ENCODE results near the gene PCNX2. TPM values are rescaled to one million over a fixed set of nuclear protein-coding genes. Genes with fewer than 3 reads are reported as not detected.

The PCNX2 gene
- total and polyA plus RNA-seq, 2 of the 13 experiments (the other 11 are each of a cell fraction or from before 2014, with no cell fraction given), result 0.11 to 0.42 TPM

DNA sequence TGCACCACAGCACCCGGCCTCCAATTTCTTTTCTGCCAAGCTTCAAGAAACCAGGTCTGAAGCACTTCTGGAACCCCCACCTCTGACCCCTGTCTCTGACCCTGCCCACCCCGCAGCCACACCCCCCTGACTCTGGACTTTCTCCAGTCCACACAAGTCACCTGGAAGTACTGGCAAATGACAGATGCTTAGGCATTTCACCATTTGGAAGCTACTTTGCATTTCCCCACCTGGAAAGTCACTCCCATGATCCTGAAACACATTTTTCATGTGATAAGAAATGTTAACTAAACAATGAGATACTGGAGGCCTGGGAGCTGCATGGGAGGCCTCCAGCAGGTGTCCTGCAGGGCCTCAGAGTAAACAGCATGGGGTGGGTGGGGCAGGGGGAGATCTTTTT, 299.4 kb downstream of the PCNX2 start:
- ATAC-seq (no peak), FAIRE-seq (no peak), DNase-seq (ENCODE audit: low spot score) (no peak)
- Histone ChIP-seq H2AFZ (ENCODE audit: low read length) (no peak overlapping the region), H3K27me3 (ENCODE audit: control insufficient read depth in 1 of 2, insufficient read depth in 2 of 2, low read length in 2 of 2) (peaks cover 0 to 1% of the 10 kb centered on the region in 2 experiments; a peak in 1 of 5 replicates), H3K9me3 (ENCODE audit: low read length) (peaks cover 17% of the 10 kb centered on the region), H3K4me3 (replicated peaks in 1 of 3; ENCODE audit: insufficient read depth in 1 of 3, low read depth in 2 of 3, low read length in 3 of 3) (no peak overlapping the region), H3K4me2 (ENCODE audit: low read depth, low read length) (no peak overlapping the region), H3K36me3 (replicated peaks in 1 of 2; ENCODE audit: control insufficient read depth in 1 of 2, insufficient read depth in 2 of 2, low read length in 2 of 2) (no peaks in the 10 kb centered on the region), H3K79me2 (ENCODE audit: insufficient read depth, low read length) (no peaks in the 10 kb centered on the region), H3K9ac (ENCODE audit: insufficient read depth, low read depth, low read length) (no peak overlapping the region), H4K20me1 (ENCODE audit: insufficient read depth, low read length) (no peaks in the 10 kb centered on the region), H3K27ac (ENCODE audit: extremely low read length, insufficient read depth, low read length) (no peak overlapping the region), H3K4me1 (ENCODE audit: insufficient read depth, low read length) (no peaks in the 10 kb centered on the region)
- 22% methylated on average over 2 of the region's 2 CpGs for WGBS (ENCODE audit: low lambda C conversion rate)
- in situ Hi-C loops (cut with HindIII; ENCODE audit: extremely low pct_ligation_motif_present, low pct_unique_long_range_greater_than_20kb) (no loop called here), intact Hi-C loops (cut with micrococcal nuclease; ENCODE audit: unreplicated experiment) (no loop called here)
- CTCF ChIA-PET (ENCODE audit: low intra/inter-chr PET ratio, low total read pairs), result no interaction called here
- no TSS peak for BruUV-seq (replicated peaks)
- POLR2A ChIA-PET, result no interaction called here
- TF ChIP-seq ZNF546 (CRISPR knock-in tag; conservative IDR thresholded peaks at IDR 0.05), result no peak
- no peak for TF ChIP-seq SOX6 (IDR thresholded peaks at IDR 0.05)
- no peak for TF ChIP-seq SOX6 (CRISPR knock-in tag; IDR thresholded peaks at IDR 0.05)
- TF ChIP-seq, protein P1, sequence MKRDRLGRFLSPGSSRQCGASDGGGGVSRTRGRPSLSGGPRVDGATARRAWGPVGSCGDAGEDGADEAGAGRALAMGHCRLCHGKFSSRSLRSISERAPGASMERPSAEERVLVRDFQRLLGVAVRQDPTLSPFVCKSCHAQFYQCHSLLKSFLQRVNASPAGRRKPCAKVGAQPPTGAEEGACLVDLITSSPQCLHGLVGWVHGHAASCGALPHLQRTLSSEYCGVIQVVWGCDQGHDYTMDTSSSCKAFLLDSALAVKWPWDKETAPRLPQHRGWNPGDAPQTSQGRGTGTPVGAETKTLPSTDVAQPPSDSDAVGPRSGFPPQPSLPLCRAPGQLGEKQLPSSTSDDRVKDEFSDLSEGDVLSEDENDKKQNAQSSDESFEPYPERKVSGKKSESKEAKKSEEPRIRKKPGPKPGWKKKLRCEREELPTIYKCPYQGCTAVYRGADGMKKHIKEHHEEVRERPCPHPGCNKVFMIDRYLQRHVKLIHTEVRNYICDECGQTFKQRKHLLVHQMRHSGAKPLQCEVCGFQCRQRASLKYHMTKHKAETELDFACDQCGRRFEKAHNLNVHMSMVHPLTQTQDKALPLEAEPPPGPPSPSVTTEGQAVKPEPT (CRISPR knock-in tag; IDR thresholded peaks at IDR 0.05; ENCODE audit: low read depth), result no peak
- TF ChIP-seq, protein P2, sequence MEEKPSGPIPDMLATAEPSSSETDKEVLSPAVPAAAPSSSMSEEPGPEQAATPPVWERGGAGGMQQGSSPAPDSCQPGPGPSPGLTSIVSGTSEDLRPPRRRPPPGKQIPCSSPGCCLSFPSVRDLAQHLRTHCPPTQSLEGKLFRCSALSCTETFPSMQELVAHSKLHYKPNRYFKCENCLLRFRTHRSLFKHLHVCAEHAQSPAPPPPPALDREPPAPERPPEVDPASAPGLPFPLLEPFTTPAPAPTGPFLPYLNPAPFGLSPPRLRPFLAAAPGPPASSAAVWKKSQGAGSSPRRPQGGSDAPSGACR (CRISPR knock-in tag; IDR thresholded peaks at IDR 0.05), result no peak
- no peak for TF ChIP-seq JDP2 (CRISPR knock-in tag; IDR thresholded peaks at IDR 0.05; ENCODE audit: borderline replicate concordance)
- no peak for TF ChIP-seq HNRNPL (IDR thresholded peaks at IDR 0.05; ENCODE audit: low read depth, low read length)
- TF ChIP-seq, protein P3, sequence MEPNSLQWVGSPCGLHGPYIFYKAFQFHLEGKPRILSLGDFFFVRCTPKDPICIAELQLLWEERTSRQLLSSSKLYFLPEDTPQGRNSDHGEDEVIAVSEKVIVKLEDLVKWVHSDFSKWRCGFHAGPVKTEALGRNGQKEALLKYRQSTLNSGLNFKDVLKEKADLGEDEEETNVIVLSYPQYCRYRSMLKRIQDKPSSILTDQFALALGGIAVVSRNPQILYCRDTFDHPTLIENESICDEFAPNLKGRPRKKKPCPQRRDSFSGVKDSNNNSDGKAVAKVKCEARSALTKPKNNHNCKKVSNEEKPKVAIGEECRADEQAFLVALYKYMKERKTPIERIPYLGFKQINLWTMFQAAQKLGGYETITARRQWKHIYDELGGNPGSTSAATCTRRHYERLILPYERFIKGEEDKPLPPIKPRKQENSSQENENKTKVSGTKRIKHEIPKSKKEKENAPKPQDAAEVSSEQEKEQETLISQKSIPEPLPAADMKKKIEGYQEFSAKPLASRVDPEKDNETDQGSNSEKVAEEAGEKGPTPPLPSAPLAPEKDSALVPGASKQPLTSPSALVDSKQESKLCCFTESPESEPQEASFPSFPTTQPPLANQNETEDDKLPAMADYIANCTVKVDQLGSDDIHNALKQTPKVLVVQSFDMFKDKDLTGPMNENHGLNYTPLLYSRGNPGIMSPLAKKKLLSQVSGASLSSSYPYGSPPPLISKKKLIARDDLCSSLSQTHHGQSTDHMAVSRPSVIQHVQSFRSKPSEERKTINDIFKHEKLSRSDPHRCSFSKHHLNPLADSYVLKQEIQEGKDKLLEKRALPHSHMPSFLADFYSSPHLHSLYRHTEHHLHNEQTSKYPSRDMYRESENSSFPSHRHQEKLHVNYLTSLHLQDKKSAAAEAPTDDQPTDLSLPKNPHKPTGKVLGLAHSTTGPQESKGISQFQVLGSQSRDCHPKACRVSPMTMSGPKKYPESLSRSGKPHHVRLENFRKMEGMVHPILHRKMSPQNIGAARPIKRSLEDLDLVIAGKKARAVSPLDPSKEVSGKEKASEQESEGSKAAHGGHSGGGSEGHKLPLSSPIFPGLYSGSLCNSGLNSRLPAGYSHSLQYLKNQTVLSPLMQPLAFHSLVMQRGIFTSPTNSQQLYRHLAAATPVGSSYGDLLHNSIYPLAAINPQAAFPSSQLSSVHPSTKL (CRISPR knock-in tag; IDR thresholded peaks at IDR 0.05), result no peak
- TF ChIP-seq, protein P4, sequence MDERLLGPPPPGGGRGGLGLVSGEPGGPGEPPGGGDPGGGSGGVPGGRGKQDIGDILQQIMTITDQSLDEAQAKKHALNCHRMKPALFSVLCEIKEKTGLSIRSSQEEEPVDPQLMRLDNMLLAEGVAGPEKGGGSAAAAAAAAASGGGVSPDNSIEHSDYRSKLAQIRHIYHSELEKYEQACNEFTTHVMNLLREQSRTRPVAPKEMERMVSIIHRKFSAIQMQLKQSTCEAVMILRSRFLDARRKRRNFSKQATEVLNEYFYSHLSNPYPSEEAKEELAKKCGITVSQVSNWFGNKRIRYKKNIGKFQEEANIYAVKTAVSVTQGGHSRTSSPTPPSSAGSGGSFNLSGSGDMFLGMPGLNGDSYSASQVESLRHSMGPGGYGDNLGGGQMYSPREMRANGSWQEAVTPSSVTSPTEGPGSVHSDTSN (CRISPR knock-in tag; IDR thresholded peaks at IDR 0.05), result no peak
- TF ChIP-seq, protein P5, sequence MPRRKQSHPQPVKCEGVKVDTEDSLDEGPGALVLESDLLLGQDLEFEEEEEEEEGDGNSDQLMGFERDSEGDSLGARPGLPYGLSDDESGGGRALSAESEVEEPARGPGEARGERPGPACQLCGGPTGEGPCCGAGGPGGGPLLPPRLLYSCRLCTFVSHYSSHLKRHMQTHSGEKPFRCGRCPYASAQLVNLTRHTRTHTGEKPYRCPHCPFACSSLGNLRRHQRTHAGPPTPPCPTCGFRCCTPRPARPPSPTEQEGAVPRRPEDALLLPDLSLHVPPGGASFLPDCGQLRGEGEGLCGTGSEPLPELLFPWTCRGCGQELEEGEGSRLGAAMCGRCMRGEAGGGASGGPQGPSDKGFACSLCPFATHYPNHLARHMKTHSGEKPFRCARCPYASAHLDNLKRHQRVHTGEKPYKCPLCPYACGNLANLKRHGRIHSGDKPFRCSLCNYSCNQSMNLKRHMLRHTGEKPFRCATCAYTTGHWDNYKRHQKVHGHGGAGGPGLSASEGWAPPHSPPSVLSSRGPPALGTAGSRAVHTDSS (CRISPR knock-in tag; conservative IDR thresholded peaks at IDR 0.05), result no peak
